Measurements from ENCODE around the gene KIF26B.

GRCh38 chr1:245292553-245292952, 137.8 kb downstream of the KIF26B start:
- TF ChIP-seq, protein P1, sequence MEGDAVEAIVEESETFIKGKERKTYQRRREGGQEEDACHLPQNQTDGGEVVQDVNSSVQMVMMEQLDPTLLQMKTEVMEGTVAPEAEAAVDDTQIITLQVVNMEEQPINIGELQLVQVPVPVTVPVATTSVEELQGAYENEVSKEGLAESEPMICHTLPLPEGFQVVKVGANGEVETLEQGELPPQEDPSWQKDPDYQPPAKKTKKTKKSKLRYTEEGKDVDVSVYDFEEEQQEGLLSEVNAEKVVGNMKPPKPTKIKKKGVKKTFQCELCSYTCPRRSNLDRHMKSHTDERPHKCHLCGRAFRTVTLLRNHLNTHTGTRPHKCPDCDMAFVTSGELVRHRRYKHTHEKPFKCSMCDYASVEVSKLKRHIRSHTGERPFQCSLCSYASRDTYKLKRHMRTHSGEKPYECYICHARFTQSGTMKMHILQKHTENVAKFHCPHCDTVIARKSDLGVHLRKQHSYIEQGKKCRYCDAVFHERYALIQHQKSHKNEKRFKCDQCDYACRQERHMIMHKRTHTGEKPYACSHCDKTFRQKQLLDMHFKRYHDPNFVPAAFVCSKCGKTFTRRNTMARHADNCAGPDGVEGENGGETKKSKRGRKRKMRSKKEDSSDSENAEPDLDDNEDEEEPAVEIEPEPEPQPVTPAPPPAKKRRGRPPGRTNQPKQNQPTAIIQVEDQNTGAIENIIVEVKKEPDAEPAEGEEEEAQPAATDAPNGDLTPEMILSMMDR (IDR thresholded peaks at IDR 0.05; ENCODE audit: low read depth, low read length), result no peak
- TF ChIP-seq EZH2phosphoT487 (IDR thresholded peaks at IDR 0.05; ENCODE audit: low read depth), result no peak

All from OCI-LY3 (cell line).